B cell (primary cell): ENCODE results near the gene CAPN3. TPM values are rescaled to one million over a fixed set of nuclear protein-coding genes. Genes with fewer than 3 reads are reported as not detected.

Source experiments
- ATAC-seq: fragments of 200-7000 bp; cut with Tn5 transposase; one replicate; pipeline ENCODE4 v1.10.0; 2021; ENCODE audit warnings: low read depth, mild to moderate bottlenecking, moderate number of reproducible peaks, moderate library complexity
- CTCF ChIA-PET: fragments of 350-600 bp; sonication (Branson Sonifier 250); formaldehyde crosslinking; loops from one replicate; lab custom pipeline; 2021; ENCODE audit warnings: antibody characterized with exemption, inconsistent platforms; lab: Charles Lee
- POLR2A ChIA-PET: fragments of 350-600 bp; sonication (Branson Sonifier 250); formaldehyde crosslinking; loops from one replicate; lab custom pipeline; 2021; ENCODE audit warnings: antibody characterized with exemption; lab: Charles Lee
- DNase-seq: peaks from one replicate; pipeline ENCODE4 v3.0.0; 2013
- H2AFZ ChIP-seq: 2 replicates; pipeline ENCODE4 v1.6.1; 2012; ENCODE audit warnings: mild to moderate bottlenecking, low read depth, low read length; ENCODE audit not compliant: insufficient read depth, poor library complexity, severe bottlenecking
- H3K27ac ChIP-seq, 2 donors: 1 replicate in 1 of 2; 2 replicates in 1 of 2; pipeline ENCODE4 v1.5.1; 2012 to 2013; ENCODE audit warnings: low read length in 2 of 2, mild to moderate bottlenecking in 2 of 2, moderate library complexity in 1 of 2
- H3K27me3 ChIP-seq, 4 experiments: fragments of 200-600 bp in 1 of 4; sonication (generic) in 1 of 4; replicated peaks in 1 of 4; 1 replicate in 2 of 4; 2 replicates in 2 of 4; pipeline versions ENCODE4 v1.6.1 to v1.7.0; 2013 to 2016; ENCODE audit warnings: low read length in 3 of 4, mild to moderate bottlenecking in 2 of 4, mixed read lengths in 1 of 4, moderate library complexity in 1 of 4; ENCODE audit not compliant: insufficient read depth in 4 of 4, control insufficient read depth in 3 of 4; ENCODE audit errors: control extremely low read depth in 1 of 4
- H3K36me3 ChIP-seq, 2 experiments: replicated peaks in 1 of 2; 1 replicate in 1 of 2; 2 replicates in 1 of 2; pipeline versions ENCODE4 v1.6.1 to v1.7.1; 2013; ENCODE audit warnings: low read length in 1 of 2; ENCODE audit not compliant: insufficient read depth in 2 of 2, control insufficient read depth in 1 of 2; ENCODE audit errors: control extremely low read depth in 1 of 2, extremely low read depth in 1 of 2
- H3K4me1 ChIP-seq, 2 donors: fragments of 200-600 bp in 1 of 2; sonication (generic) in 1 of 2; 1 replicate in 1 of 2; 2 replicates in 1 of 2; pipeline versions ENCODE4 v1.5.1 to v1.6.1; 2013 to 2017; ENCODE audit warnings: low read length in 2 of 2; ENCODE audit not compliant: control insufficient read depth in 2 of 2, insufficient read depth in 2 of 2
- H3K4me2 ChIP-seq: replicated peaks from 2 replicates; pipeline ENCODE3; 2012; ENCODE audit warnings: mild to moderate bottlenecking, low read depth, low read length; ENCODE audit not compliant: poor library complexity, severe bottlenecking
- H3K4me3 ChIP-seq, 5 experiments: fragments of 200-600 bp in 1 of 5; sonication (generic) in 1 of 5; 1 replicate in 3 of 5; 2 replicates in 2 of 5; pipeline versions ENCODE4 v1.5.1 to v1.7.0; 2011 to 2016; ENCODE audit warnings: low read length in 4 of 5, mild to moderate bottlenecking in 4 of 5, low read depth in 2 of 5, control low read depth in 1 of 5, moderate library complexity in 1 of 5; ENCODE audit not compliant: insufficient read depth in 1 of 5; ENCODE audit errors: control extremely low read depth in 1 of 5, extremely low read depth in 1 of 5
- H3K79me2 ChIP-seq: fragments of 200-600 bp; sonication (generic); one replicate; pipeline ENCODE4 v1.6.0; 2016; ENCODE audit warnings: low read length; ENCODE audit not compliant: control insufficient read depth, insufficient read depth
- H3K9ac ChIP-seq: fragments of 200-600 bp; sonication (generic); 2 replicates; pipeline ENCODE4 v1.6.1; 2017; ENCODE audit warnings: mild to moderate bottlenecking, low read length, moderate library complexity
- H3K9me3 ChIP-seq, 3 donors: one replicate each; pipeline versions ENCODE4 v1.6.1 to v1.7.1; 2013; ENCODE audit warnings: low read length in 2 of 3; ENCODE audit not compliant: control insufficient read depth in 2 of 3, insufficient read depth in 1 of 3; ENCODE audit errors: control extremely low read depth in 1 of 3
- H4K20me1 ChIP-seq: 2 replicates; pipeline ENCODE4 v1.6.0; 2012; ENCODE audit warnings: mild to moderate bottlenecking, low read length; ENCODE audit not compliant: insufficient read depth, control insufficient read depth, poor library complexity, severe bottlenecking
- H3K27ac Mint-ChIP-seq: one replicate; pipeline ENCODE4 v1.8.0; 2021; ENCODE audit warnings: mixed read lengths
- H3K27me3 Mint-ChIP-seq: one replicate; pipeline ENCODE4 v1.8.0; 2021; ENCODE audit warnings: mixed read lengths
- H3K4me1 Mint-ChIP-seq: one replicate; pipeline ENCODE4 v1.8.0; 2021; ENCODE audit warnings: mixed read lengths
- H3K4me3 Mint-ChIP-seq: one replicate; pipeline ENCODE4 v1.8.0; 2021; ENCODE audit warnings: mixed read lengths
- H3K9me3 Mint-ChIP-seq: one replicate; pipeline ENCODE4 v1.8.0; 2022; ENCODE audit warnings: mixed read lengths; ENCODE audit not compliant: insufficient read depth
- CTCF ChIP-seq: fragments of 200-600 bp; IDR thresholded peaks from one replicate; pipeline ENCODE4 v1.8.0; 2022; ENCODE audit warnings: antibody characterized with exemption, mild to moderate bottlenecking
- EZH2 ChIP-seq: IDR thresholded peaks from 2 replicates; pipeline ENCODE4 v1.6.1; 2012; ENCODE audit warnings: borderline replicate concordance, low read depth, mild to moderate bottlenecking, moderate library complexity, low read length; ENCODE audit not compliant: insufficient read depth, poor library complexity, severe bottlenecking
- WGBS: methylation state at CpG from one replicate; pipeline ENCODE4 v1.1.5; 2013; ENCODE audit warnings: missing lambda C conversion rate; ENCODE audit not compliant: insufficient coverage; 5-methylcytosine and 5-hydroxymethylcytosine counted together
- intact Hi-C: fragments of 100-400 bp; cut with micrococcal nuclease; formaldehyde crosslinking; loops from one replicate; pipeline ENCODE4 v1.10.0; 2022
- polyA plus RNA-seq: library from polyadenylated mRNA; depleted of rRNA; stranded (reverse); fragments of >200 nt; gene quantifications from 2 replicates; pipeline ENCODE4 v1.2.3, GENCODE V29; 2012
- total RNA-seq, 2 donors: library from RNA; stranded (reverse); fragments of 120-200 nt in 1 of 2; gene quantifications; 1 replicate in 1 of 2; 2 replicates in 1 of 2; pipeline versions ENCODE4 v1.2.3 to v1.2.4, GENCODE V29; 2013 to 2022

CAPN3 gene
- total and polyA plus RNA-seq, 2 donors (not counting 1 experiment from before 2014, with no cell fraction given) = 41.7 to 143 TPM

DNA sequence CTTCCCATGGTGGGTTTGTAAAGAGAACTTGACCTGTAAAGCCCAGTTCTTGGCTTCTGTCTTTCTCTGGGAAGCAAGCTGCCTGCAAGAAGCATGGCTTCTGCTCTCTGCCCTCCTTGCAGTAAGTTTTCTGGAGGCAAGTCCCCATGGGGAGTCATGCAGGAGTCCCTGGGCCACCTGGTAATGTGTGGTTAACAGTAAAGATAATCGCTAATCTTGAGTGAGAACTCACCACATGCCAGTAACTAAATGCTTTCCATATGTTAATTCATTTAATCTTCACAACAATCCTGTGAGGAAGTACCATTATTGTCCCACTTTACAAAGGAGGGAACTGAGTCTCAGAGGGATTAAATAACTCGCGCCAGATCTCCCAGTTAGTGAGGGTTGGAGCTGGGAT is 4.2 kb downstream of the CAPN3 start:
- H2AFZ ChIP-seq = no peak overlapping the region
- H3K27me3 ChIP-seq = no peaks in the 10 kb centered on the region
- no peaks in the 10 kb centered on the region for H3K9me3 ChIP-seq
- no peaks in the 10 kb centered on the region for H3K4me1 ChIP-seq
- intact Hi-C loops = no loop called here
- TF ChIP-seq EZH2 (no peak), CTCF (no peak)
- H3K4me3 Mint-ChIP-seq = no peak overlapping the region
- ChIA-PET CTCF (no interaction called here), POLR2A (no interaction called here)
- no peak overlapping the region for H3K27ac Mint-ChIP-seq
- WGBS = no CpG with 5 or more reads among the region's 3 CpGs
- H3K9ac ChIP-seq = no peak overlapping the region
- no peak for DNase-seq
- no peaks in the 10 kb centered on the region for H4K20me1 ChIP-seq
- H3K9me3 Mint-ChIP-seq = no peaks in the 10 kb centered on the region
- no peaks in the 10 kb centered on the region for H3K27me3 Mint-ChIP-seq
- ATAC-seq = no peak
- no peak overlapping the region for H3K27ac ChIP-seq
- H3K4me3 ChIP-seq = no peak overlapping the region
- peaks cover 0 to 13% of the 10 kb centered on the region in 2 experiments for H3K36me3 ChIP-seq
- H3K4me1 Mint-ChIP-seq = no peaks in the 10 kb centered on the region
- H3K79me2 ChIP-seq = no peaks in the 10 kb centered on the region
- no peak overlapping the region for H3K4me2 ChIP-seq

DNA sequence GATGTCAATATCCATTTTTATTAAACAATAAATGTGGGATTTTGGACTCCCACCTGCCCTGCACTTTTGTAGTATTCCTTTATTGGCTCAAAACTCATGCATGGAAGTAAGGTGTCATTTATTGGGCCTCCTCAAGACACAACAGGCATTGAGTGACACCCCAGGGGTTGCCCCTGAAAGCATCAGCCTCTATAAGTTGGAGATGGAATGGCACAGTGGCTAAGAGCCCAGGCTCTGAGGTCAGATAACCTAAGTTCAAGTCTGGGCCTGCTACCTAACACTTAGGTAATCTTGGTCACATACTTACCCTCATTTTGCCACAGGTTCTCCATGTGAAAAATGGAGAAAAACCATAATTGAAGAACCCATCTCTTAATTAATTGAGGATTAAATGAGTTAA is 4.6 kb downstream of the CAPN3 start:
- intact Hi-C loops = no loop called here
- H3K9me3 ChIP-seq = no peaks in the 10 kb centered on the region
- DNase-seq (no peak), ATAC-seq (no peak)
- no peak overlapping the region for H2AFZ ChIP-seq
- Mint-ChIP-seq H3K4me3 (no peak overlapping the region), H3K4me1 (no peaks in the 10 kb centered on the region), H3K27me3 (no peaks in the 10 kb centered on the region), H3K27ac (no peak overlapping the region), H3K9me3 (peaks cover 1% of the 10 kb centered on the region)
- CTCF ChIA-PET = no interaction called here
- peaks cover 0 to 13% of the 10 kb centered on the region in 2 experiments for H3K36me3 ChIP-seq
- no peaks in the 10 kb centered on the region for H3K27me3 ChIP-seq
- no peaks in the 10 kb centered on the region for H3K79me2 ChIP-seq
- TF ChIP-seq CTCF = no peak
- no peak for TF ChIP-seq EZH2
- no peaks in the 10 kb centered on the region for H4K20me1 ChIP-seq
- no peak overlapping the region for H3K9ac ChIP-seq
- no peak overlapping the region for H3K4me3 ChIP-seq
- no peak overlapping the region for H3K4me2 ChIP-seq
- POLR2A ChIA-PET = no interaction called here
- H3K27ac ChIP-seq = no peak overlapping the region
- H3K4me1 ChIP-seq = no peaks in the 10 kb centered on the region
